Left kidney (tissue), 8 donors: ENCODE measurements around the gene NCMAP. TPM values are rescaled to one million over a fixed set of nuclear protein-coding genes. Genes with fewer than 3 reads are reported as not detected.
A peak's percentile ranks its signal among the peaks of the same experiment; 100 is the strongest.
"Not testable (repeated sequence)": the region's sequence is repeated elsewhere in the genome, so short reads cannot be mapped to it uniquely, and the experiment has no call there.

Experiments used
- DNase-seq: peaks from one replicate; pipeline ENCODE4 v3.0.0-alpha.2; 2013
- long read RNA-seq, 8 donors: transcript quantifications; one replicate each; lab custom pipeline, GENCODE V29; 2026
- polyA plus RNA-seq: library from polyadenylated mRNA; unstranded; fragments of 120-200 nt; gene quantifications from one replicate; pipeline ENCODE4 v1.2.1, GENCODE V29; 2013; ENCODE audit not compliant: insufficient read length

Gene NCMAP, protein sequence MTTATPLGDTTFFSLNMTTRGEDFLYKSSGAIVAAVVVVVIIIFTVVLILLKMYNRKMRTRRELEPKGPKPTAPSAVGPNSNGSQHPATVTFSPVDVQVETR
- polyA plus RNA-seq, result 0.80 TPM
- long read RNA-seq, donor 1, result 0 reads
- long read RNA-seq, donor 2, result 0 reads
- long read RNA-seq, donor 3, result 0 reads
- long read RNA-seq, donor 4, result 0 reads
- long read RNA-seq, donor 5, result 0 reads
- long read RNA-seq, donor 6, partial matches to known transcripts, result 0 of 1 reads
- long read RNA-seq, donor 6, other reads (novel, unspliced or antisense), result 0 of 1 reads
- long read RNA-seq, donor 7, result 0 reads
- long read RNA-seq, donor 8, result 0 reads

DNA sequence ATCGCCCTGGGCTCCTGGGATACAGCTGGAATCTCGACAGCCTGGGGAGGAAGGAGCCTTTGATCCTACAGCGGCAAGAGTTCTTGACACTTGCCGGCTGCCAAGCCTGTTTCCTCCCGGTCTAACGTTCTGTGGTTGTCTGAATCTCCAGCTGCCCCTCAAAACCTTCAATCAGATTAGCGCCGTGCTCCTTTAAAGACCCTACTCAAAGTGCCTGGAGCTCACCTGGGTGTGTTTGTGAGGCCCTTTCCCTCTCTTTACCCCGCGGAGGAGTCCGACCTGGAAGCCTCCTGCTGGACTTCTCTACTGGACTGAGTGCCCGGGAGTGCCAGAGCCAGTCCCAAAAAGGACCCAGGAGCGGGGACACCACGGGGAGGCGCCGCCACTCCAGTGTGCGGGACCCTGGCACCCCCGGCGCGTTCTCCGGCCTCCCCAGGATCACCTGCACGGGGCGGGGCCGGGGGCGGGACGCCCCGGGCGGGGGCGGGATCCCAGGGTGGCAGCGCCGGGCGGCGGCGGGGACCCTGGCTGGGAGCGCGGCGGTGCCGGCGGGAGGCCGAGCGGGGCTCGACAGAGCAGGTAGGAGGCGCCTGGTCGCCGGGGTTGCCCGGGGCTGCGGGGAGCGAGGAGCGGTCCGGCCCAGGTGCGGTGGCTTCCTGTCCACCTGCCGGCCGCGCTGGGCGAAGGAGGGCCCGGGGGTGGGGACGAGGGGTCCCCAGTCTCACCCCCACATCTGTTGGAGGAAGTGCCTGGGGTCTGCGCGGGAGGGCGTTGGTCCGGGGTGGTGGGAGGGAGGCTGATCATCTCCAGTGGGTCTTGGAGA lies at the start of gene NCMAP:
TSS of gene NCMAP (plus strand) at position 497 of the 823 bp plus-strand sequence. CDS start 39,344 bp downstream, outside the sequence.
- no peak for DNase-seq

DNA sequence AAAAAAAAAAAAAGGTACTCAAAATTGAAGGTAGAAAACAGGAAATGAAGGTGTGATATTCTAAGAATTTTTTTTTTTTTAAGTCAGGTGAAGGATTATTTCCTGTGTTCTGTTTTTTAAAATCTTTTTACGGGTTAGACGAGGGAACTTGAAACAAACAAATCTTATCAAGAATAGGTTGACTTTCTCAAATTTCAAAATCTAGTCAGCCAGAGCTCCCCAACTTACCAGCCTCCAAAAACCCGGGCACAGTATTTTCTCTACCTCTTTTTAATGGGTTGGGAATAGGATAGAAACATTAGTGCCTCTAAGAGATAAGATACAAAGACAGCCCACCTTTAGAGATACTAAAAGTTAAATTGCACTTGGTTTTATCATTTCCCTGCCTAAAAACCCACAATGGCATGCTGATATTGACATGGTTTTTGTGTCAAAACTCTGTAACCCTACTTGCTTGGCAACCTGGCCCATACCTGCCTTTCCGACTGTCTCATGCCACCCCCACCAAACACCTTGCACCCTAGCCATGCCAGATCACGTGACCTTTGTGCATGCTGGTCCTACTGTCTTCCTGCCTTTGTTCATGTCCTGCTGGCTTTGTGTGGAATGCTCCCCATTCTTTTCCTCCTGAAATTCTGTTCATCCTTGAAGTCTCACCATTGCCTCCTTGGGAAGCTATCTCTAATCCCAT lies 49.1 kb upstream of the NCMAP start:
- DNase-seq, result no peak

DNA sequence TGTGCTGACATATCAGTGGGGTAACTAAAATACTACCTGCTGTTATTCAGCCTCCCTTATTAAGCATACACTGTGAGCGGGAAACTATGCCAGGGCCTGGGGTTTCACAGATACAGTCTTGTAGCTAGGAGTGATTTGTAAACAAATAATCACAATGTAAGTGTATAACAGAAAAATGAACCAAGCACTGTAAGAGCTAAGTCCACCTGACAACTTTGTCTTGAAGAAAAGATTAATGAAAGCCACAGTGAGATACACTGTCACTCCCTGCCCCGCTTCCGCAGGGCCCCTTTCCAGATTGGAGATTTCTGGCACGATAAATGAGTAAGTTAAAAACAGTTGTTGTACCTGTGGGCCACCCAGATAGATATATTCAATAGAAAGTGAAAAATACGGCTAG lies 48.5 kb upstream of the NCMAP start:
- DNase-seq, result no peak

DNA sequence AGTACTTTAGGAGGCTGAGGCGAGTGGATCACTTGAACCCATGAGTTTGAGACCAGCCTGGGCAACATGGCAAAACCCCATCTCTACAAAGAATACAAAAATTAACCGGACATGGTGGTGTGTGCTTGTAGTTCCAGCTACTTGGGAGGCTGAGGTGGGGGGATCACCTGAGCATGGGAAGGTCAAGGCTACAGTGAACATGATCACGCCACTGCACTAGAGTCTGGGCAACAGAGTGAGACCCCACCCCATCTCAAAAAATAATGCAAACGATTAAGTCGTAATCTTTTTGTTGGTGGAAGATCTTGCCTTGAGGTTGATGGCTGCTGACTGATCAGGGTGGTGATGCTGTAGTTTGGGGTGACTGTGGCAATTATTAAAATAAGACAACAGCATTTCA lies 47.0 kb upstream of the NCMAP start:
- no peak for DNase-seq

DNA sequence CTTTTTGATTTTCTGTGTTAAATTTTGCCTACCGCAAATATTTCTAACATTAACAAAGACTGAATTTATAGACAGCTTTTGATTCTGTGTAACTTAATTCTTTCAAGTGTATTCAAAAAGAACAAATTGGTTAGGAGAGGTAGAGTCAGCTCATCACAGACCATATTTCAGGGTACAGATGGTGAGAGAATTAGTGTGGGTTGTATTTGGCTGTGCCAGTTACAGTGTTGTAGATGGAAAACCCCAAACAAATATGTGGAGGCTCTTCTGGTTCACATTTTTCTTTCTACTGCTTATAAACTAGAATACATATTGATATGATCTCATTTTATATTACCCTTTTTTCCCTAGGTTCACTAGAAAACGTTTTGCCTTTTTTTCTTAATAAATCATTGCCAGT lies 42.2 kb upstream of the NCMAP start:
- DNase-seq, result no peak

DNA sequence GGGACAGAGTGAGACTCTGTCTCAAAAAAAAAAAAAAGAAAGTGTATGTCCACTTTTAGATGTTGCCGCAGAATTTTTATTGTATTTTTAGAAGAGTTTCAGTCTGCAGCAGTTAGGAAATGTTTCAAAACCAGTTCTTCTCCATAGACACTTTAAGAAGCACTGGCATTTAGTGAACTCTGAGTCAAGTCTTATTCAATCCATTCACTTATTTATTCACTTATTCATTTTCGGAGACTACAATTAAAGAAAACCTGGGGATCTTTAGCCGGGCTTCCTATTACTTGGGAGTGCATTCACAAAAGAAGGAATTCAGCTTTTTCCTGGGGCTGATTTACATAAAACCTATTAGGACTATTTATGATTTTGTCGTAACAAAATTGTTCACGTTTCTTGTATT lies 40.9 kb upstream of the NCMAP start:
- no peak for DNase-seq

DNA sequence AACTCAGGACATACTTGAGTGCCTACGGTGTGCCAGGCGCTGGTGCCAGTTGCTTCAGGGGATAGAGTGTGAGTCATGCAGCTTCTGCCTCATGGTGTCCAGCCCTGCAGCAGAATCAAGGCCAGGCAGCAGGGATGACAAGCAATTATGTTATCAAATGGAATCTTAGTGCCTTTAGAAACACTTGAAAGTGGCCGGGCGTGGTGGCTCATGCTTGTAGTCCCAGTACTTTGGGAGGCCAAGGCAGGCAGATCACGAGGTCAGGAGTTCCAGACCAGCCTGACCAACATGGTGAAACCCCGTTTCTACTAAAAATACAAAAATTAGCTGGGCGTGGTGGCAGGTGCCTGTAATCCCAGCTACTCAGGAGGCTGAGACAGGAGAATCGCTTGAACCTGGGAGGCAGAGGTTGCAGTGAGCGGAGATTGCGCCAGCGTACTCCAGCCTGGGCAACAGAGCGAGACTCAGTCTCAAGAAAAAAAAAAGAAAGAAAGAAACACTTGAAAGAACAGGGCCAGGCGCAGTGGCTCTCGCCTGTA lies 40.1 kb upstream of the NCMAP start:
- DNase-seq, result not testable (repeated sequence)

DNA sequence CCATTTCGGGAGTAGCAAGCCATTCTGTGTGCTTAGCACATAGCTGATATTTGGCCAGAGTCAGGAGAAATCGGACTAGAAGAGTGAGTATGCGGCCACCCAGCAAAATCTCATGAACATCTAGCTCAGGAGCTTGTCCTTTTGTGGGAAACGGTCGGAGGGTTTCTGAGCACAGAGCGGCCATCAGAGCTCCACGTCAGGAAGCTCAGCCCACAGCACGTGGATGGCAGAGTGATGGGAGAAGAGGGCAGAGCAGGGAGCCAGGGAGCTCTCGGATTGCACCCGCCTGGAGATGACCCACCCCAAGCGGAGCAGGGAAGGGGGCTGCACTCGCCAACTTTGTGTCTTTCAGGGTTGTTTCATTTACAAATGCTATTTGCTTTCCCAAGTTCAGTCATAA lies 39.4 kb upstream of the NCMAP start:
- DNase-seq, result no peak

DNA sequence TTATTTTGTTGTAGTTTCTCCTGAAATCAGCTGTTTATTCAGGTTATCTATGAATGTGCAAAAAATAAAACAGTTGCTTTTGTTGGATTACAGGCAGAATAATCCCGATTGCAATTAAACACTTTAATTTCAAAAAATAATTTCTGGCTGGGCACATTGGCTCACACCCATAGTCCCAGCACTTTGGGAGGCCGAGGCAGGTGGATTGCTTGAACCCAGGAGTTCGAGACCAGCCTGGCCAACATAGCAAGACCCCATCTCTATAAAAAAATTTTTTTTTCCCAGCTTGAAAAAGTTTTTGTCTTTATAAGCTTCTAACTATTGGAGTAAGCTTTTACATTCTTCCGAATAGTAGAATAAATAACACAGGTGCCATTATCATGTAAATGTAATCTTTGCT lies 38.0 kb upstream of the NCMAP start:
- no peak for DNase-seq

DNA sequence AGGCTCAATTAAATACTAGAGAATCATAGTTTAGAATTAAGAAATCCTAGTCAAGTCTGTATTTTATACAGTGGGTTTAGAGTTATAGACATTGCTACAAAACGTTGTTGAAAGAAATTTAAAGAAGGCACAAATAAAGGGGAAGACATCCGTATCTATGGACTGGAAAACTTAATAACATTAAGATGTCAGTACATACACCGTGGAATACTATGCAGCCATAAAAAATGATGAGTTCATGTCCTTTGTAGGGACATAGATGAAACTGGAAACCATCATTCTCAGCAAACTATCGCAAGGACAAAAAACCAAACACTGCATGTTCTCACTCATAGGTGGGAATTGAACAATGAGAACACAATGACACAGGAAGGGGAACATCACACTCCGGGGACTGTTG lies 35.6 kb upstream of the NCMAP start:
- DNase-seq, result not testable (repeated sequence)

DNA sequence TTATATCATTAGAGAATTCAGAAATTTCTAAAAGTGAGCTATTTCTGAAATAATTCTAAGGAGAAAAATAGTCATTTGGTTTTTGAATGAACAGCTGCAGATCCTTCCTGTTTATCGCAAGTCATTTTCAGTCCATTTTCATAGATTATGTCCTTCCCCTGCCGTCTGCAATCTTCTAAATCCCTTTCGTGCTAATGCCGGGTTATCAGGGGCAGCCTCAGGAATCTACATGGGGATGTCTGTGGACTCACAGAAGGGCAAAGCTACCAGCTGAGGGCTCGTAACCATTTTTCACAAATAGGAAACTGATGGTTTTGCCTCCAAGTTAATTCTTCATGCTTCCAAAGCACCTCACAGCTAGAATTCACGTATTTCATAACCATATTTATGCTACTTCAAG lies 30.3 kb upstream of the NCMAP start:
- no peak for DNase-seq

DNA sequence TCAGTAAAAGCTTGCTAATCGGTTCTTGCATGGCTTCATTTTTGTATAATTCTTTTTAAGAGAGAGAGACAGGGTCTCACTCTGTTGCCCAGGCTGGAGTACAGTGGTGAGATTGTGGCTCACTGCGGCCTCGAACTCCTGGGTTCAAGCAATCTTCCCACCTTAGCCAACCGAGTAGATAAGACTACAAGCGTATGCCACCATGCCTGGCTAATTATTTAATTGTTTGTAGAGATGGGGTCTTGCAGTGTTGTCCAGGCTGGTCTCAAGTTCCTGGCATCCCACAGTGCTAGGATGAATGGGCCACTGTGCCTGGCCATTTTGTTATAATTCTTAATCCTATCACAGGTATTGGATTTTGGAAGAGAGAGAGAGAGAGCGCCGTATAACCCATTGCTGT lies 29.8 kb upstream of the NCMAP start:
- no peak for DNase-seq

DNA sequence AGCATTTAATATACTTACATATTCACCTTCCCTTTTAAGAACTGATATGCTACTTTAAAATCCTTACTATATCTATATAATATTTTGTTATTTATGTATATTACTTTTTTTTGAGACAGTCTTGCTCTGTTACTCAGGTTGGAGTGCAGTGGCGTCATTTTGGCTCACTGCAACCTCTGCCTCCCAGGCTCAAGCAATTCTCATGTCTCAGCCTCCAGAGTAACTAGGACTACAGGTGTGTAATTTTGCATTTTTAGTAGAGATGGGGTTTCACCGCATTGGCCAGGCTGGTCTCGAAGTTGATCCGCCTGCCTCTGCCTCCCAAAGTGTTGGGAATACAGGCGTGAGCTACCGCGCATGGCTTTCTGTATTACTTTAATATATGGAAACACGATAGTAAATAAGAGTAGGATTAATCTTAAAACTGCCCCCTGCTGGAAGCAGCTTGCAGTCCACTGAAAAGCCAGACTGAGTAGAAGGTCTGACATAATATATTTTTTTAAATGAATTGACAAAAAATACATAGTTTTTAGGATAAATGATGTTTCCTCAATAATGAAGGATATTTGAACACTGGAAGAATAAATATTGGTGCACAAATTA lies 28.8 kb upstream of the NCMAP start:
- no peak for DNase-seq

DNA sequence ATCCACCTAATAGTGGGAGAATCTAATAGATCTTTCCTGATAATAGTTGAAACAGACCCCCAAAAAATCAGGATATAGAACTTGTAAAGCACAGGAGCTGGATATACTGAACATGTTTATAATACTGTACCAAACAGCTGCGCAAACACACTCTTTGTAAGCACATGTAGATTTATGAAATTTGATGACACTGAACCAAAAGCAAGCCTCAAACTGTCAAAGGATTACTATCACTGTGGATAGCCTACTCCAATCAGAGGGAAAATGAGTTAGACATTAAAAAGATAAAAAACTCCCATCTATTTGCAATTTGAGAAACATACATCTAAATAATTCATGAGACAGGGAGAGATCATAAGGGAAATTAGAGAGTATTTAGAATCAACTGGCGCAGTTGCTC lies 27.1 kb upstream of the NCMAP start:
- no peak for DNase-seq

DNA sequence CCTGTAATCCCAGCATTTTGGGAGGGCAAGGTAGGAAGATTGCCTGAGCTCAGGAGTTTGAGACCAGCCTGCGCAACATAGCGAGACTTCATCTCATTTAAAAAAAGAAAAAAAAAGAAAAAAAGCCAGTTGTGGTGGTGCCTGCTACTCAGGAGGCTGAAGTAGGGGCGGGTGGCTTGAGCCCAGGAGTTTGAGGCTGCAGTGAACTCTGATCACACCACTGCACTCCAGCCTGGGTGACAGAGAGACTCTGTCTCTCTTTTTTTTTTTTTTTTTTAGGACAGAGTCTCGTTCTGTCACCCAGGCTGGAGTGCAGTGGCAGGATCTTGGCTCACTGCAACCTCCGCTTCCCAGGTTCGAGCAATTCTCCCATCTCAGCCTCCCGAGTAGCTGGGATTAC lies 26.6 kb upstream of the NCMAP start:
- not testable (repeated sequence) for DNase-seq

DNA sequence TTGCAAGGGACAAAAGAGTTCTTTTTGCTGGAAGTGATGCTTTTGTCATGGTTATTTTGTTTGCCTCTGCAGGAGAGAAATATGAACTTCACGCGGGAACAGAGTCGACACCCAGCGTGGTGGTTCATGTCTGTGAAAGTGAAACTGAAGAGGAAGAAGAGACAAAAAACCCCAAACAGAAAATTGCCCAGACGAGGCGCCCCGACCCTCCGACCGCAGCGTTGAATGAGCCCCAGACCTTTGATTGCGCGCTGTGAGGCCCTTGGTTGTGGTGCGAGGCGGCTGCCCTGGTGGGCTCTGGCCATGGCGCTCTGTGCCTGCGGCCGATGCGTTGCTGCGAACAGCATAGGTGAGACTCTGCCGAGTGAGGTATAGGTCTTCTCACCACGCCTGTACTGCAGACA lies 20.9 kb upstream of the NCMAP start:
- DNase-seq, result no peak

DNA sequence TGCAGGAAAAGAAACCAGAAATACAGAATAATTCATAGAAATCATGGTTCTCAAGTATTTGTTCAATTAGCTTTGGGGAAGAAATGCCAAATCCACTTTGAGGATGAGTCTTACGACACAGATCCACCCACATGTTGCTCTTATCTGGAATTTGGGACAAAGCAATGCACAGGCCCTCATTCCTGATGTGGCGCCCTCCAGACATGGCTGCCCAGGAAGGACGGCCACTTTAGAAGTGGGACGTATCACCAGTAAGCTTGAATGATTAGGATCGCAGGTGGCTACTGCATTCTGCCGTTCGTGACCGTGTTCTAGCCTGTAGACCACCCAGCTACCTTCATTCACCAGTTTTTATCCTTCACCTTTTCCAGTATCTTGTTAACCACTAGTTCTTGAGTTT lies 20.1 kb upstream of the NCMAP start:
- DNase-seq, result no peak

DNA sequence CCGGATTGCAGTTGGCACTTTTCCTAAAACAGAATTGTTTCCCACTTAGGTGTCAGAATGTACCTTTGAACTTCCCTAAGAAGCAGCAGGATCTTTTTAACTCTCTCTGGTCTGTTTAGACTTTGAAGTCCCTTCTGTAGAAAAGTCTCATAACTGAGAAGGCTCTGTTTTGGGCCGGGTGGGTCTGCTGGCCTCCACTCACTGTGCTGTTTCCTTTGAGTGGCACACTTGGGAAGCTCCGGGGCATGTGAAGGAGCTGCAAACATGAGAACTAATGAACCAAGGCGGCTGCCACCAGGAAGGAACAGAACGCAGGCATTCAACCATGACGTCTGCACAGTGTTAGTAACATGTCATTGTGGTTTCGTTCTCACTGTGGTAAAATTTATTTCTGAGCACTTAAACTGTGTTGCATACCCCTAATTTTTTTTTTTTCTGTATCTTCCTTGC lies 19.5 kb upstream of the NCMAP start:
- DNase-seq, result peak; percentile 73

DNA sequence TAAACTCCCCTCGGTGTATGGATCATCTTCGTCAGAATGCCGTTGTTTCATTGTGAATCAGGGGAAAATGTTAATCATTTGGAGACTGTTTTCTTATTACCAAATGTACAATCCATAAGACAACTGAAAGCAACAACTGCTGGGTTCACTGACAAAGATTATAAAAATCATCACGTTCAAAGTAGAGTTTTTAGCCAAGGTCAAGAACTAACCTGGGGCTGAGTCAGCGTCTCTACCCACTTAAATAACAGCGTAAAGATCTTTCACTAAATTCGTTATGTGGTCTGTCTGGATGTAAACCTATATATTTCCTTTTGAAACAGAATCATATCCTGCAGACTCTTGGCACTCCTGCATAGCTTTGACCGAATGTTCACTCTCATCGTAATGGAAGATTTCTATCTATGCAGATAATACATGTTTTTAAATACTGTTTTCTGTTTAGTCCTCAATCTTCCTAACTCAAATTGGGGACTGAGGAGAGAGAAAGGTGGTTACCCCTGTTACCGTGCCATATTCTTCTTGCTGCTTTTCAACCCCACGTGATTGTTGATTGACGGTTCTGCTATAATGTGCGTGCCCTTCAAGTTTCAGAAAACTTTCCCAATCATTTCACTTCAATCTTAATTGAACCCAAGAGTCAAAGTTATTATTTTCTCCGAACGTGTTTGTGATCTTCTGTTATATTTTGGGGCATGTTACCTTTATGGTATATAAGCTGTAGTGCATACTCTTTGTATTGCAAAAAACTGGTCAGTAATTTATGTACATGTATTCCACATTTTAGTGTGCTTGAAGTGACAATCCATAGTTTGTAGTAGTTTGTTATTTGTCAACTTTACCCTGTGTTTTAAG lies 15.6 kb upstream of the NCMAP start:
- no peak for DNase-seq

DNA sequence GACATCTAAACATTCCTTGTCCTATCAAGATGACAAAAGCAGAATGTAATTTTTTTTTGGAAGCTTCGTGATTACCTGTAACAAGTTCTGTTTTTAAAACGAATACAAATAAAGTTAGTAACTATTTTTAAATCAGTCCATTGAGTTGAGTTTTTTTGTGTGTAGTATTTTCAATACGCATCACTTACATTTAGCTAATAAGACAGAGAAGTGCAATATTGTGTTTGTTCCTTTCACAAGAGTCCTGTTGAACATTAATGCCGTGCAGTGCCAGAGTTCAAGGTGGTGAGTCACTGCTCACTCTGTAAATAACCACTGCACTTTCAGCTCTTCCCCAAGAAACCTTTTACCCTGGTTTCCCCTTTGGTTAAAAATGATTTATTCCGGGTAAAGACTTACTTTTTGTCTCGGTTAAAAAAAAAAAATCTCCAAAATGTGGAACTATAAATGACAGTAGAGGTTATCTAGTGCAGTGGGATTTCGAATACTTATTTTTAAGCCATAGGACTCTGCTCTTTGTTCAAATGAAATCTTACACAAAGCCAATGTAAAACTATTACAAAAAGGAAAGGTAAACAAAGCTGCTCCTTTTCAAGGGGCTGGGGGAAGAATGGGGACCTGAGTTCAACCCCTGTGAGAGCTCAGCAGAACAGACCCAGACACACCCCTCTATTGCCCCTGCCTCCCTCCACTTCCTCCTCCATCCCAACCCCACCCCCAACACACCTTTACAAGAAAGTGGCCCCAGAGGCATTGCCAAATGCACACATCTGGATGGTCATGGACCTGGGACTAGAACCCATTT lies 14.8 kb upstream of the NCMAP start:
- no peak for DNase-seq
